ENCODE results near the gene GPRIN2.
"Not testable (repeated sequence)": the region's sequence is repeated elsewhere in the genome, so short reads cannot be mapped to it uniquely, and the experiment has no call there.

DNA sequence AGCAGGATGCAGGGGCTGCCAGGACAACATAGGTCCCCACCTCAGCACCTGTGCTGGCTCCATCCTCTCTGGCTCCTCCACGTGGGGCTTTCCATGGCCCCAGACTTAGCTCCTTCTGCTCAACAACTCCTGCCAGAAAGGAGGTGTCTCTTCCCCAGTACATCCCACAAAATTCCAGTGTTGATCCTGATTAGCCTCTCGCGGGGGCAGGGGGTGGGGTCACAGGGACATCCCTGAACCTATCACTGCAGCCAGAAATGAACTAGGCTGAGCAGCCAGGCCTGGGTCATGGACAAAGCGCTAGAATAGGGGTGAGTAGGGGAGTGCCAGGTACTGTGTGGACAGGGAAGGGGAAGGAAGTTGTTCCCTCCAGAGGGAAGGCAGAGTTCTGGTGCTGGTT is 17.4 kb upstream of the GPRIN2 start:
- TF ChIP-seq POLR2A (IDR thresholded peaks at IDR 0.05); EP300 (IDR thresholded peaks at IDR 0.05; ENCODE audit: low read depth): not testable (repeated sequence)
- TF ChIP-seq, protein P1, sequence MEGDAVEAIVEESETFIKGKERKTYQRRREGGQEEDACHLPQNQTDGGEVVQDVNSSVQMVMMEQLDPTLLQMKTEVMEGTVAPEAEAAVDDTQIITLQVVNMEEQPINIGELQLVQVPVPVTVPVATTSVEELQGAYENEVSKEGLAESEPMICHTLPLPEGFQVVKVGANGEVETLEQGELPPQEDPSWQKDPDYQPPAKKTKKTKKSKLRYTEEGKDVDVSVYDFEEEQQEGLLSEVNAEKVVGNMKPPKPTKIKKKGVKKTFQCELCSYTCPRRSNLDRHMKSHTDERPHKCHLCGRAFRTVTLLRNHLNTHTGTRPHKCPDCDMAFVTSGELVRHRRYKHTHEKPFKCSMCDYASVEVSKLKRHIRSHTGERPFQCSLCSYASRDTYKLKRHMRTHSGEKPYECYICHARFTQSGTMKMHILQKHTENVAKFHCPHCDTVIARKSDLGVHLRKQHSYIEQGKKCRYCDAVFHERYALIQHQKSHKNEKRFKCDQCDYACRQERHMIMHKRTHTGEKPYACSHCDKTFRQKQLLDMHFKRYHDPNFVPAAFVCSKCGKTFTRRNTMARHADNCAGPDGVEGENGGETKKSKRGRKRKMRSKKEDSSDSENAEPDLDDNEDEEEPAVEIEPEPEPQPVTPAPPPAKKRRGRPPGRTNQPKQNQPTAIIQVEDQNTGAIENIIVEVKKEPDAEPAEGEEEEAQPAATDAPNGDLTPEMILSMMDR (IDR thresholded peaks at IDR 0.05): not testable (repeated sequence)
